K562 (cell line): Measurements from ENCODE around the gene PPP1R13L. TPM values are rescaled to one million over a fixed set of nuclear protein-coding genes. Genes with fewer than 3 reads are reported as not detected.

ENCODE experiments used
- ATAC-seq: fragments of 200-7000 bp; cut with Tn5 transposase; 3 replicates; pipeline ENCODE4 v1.9.1; 2020; ENCODE audit warnings: moderate library complexity
- BruUV-seq: library from RNA; stranded (reverse); fragments of 400-500 nt; replicated peaks from 2 replicates; lab custom pipeline; 2021; lab: Mats Ljungman, UMichigan
- CTCF ChIA-PET: fragments of 300-600 bp; formaldehyde crosslinking; extraction: SDS; loops from one replicate; lab custom pipeline; 2021; ENCODE audit warnings: low intra/inter-chr PET ratio; lab: Yijun Ruan, JAX
- POLR2A ChIA-PET: fragments of 300-600, 350-650 bp; sonication (Branson Sonifier 250); formaldehyde crosslinking; extraction: SDS; loops from one replicate; lab custom pipeline; 2021; ENCODE audit warnings: antibody characterized with exemption, inconsistent platforms; lab: Yijun Ruan, JAX
- DNase-seq, 4 experiments: peaks; one replicate each; pipeline versions ENCODE4 v3.0.0 to v3.0.0-alpha.2; 2011 to 2018; ENCODE audit warnings: low spot score in 3 of 4, mixed read lengths in 3 of 4; ENCODE audit errors: extremely low read depth in 1 of 4
- FAIRE-seq: peaks from 2 replicates; lab custom pipeline; 2011; peaks lifted over from hg19 to GRCh38; lab: Jason Lieb, UNC
- H2AFZ ChIP-seq: 2 replicates; pipeline ENCODE4 v1.6.0; 2011; ENCODE audit warnings: low read depth, low read length, control low read depth, inconsistent platforms
- H3K27ac ChIP-seq: fragments of 200-600 bp; 3 replicates; pipeline ENCODE4 v1.8.0; 2011; ENCODE audit warnings: low read depth, mild to moderate bottlenecking, control low read depth, inconsistent platforms, low read length, moderate library complexity, mixed read lengths; ENCODE audit errors: extremely low read depth
- H3K27me3 ChIP-seq, 2 experiments: fragments of 300-600 bp in 1 of 2; 2 replicates in 1 of 2; 3 replicates in 1 of 2; pipeline versions ENCODE4 v1.6.0 to v1.8.0; 2011; ENCODE audit warnings: inconsistent platforms in 2 of 2, low read length in 2 of 2, mild to moderate bottlenecking in 1 of 2, mixed read lengths in 1 of 2, moderate library complexity in 1 of 2; ENCODE audit not compliant: control insufficient read depth in 2 of 2, insufficient read depth in 2 of 2
- H3K36me3 ChIP-seq: fragments of 300-600 bp; 3 replicates; pipeline ENCODE4 v1.8.0; 2011; ENCODE audit warnings: mild to moderate bottlenecking, low read length, inconsistent platforms; ENCODE audit not compliant: control insufficient read depth, insufficient read depth
- H3K4me1 ChIP-seq, 2 experiments: fragments of 200-600 bp in 1 of 2; replicated peaks in 1 of 2; 2 replicates in 1 of 2; 3 replicates in 1 of 2; pipeline versions ENCODE4 v1.5.1 to v1.8.0; 2011; ENCODE audit warnings: inconsistent platforms in 2 of 2, low read length in 2 of 2, mild to moderate bottlenecking in 1 of 2, mixed read lengths in 1 of 2, moderate library complexity in 1 of 2; ENCODE audit not compliant: control insufficient read depth in 2 of 2, insufficient read depth in 2 of 2
- H3K4me2 ChIP-seq: 2 replicates; pipeline ENCODE4 v1.6.1; 2011; ENCODE audit warnings: low read length, control low read depth, inconsistent platforms, mixed read lengths; ENCODE audit not compliant: insufficient read depth
- H3K4me3 ChIP-seq: fragments of 200-600 bp; sonication (generic), shearing (Covaris generic); 2 replicates; pipeline ENCODE4 v1.5.1; 2016; ENCODE audit warnings: control low read depth, inconsistent platforms
- H3K79me2 ChIP-seq: fragments of 200-600 bp; 3 replicates; pipeline ENCODE4 v1.8.0; 2011; ENCODE audit warnings: low read length, inconsistent platforms; ENCODE audit not compliant: control insufficient read depth, insufficient read depth
- H3K9ac ChIP-seq, 2 experiments: 2 replicates each; pipeline versions ENCODE4 v1.6.0 to v1.6.1; 2011; ENCODE audit warnings: low read depth in 2 of 2, low read length in 2 of 2, control low read depth in 1 of 2, inconsistent platforms in 1 of 2, mild to moderate bottlenecking in 1 of 2, mixed read lengths in 1 of 2; ENCODE audit not compliant: insufficient read depth in 1 of 2
- H3K9me1 ChIP-seq: one replicate; pipeline ENCODE4 v1.6.0; 2011; ENCODE audit warnings: inconsistent platforms, mild to moderate bottlenecking, low read length, moderate library complexity; ENCODE audit not compliant: control insufficient read depth, insufficient read depth
- H3K9me3 ChIP-seq: replicated peaks from 2 replicates; pipeline ENCODE4 v1.5.1; 2011; ENCODE audit warnings: low read depth, low read length, inconsistent platforms; ENCODE audit not compliant: control insufficient read depth, insufficient read depth
- H4K20me1 ChIP-seq: replicated peaks from 2 replicates; pipeline ENCODE4 v1.6.1; 2011; ENCODE audit warnings: low read length, inconsistent platforms, mixed read lengths; ENCODE audit not compliant: control insufficient read depth, insufficient read depth
- ARNT ChIP-seq, 2 experiments: fragments of 450-650 bp; IDR thresholded peaks; 2 replicates each; pipeline ENCODE4 v1.6.1; 2016; ENCODE audit warnings: mild to moderate bottlenecking in 1 of 2
- CBFA2T3 ChIP-seq: fragments of 450-650 bp; IDR thresholded peaks from 2 replicates; pipeline ENCODE4 v1.6.1; 2017
- CBX2 ChIP-seq: fragments of 200-600 bp; sonication (generic); IDR thresholded peaks from one replicate; pipeline ENCODE4 v1.6.1; 2012; ENCODE audit warnings: mild to moderate bottlenecking, low read length, inconsistent platforms; ENCODE audit not compliant: insufficient read depth, poor library complexity, severe bottlenecking
- E2F5 ChIP-seq: sonication (generic); formaldehyde crosslinking; IDR thresholded peaks from 2 replicates; pipeline ENCODE4 v1.8.0; 2022; ENCODE audit warnings: mild to moderate bottlenecking, missing genetic modification reagents
- FOXP1 ChIP-seq: sonication (generic); formaldehyde crosslinking; IDR thresholded peaks from 2 replicates; pipeline ENCODE4 v1.8.0; 2022; ENCODE audit warnings: mild to moderate bottlenecking, missing genetic modification reagents
- HCFC1 ChIP-seq: IDR thresholded peaks from 2 replicates; pipeline ENCODE4 v1.6.1; 2012; ENCODE audit warnings: low read depth, low read length, improper control_type of control experiment
- HDAC3 ChIP-seq: fragments of 450-650 bp; IDR thresholded peaks from 2 replicates; pipeline ENCODE4 v1.6.1; 2018; ENCODE audit warnings: borderline replicate concordance, mild to moderate bottlenecking, moderate library complexity; ENCODE audit not compliant: partially characterized antibody
- HNRNPK ChIP-seq: fragments of 200-400 bp; formaldehyde crosslinking; IDR thresholded peaks from one replicate; pipeline ENCODE4 v1.6.1; 2018; ENCODE audit warnings: mild to moderate bottlenecking, low read depth, low read length; ENCODE audit not compliant: poor library complexity, severe bottlenecking
- HNRNPL ChIP-seq: fragments of 200-400 bp; formaldehyde crosslinking; IDR thresholded peaks from 2 replicates; pipeline ENCODE4 v1.6.1; 2017; ENCODE audit warnings: low read depth, mild to moderate bottlenecking, low read length
- PHF8 ChIP-seq: fragments of 200-600 bp; sonication (generic); IDR thresholded peaks from 2 replicates; pipeline ENCODE4 v1.6.1; 2012; ENCODE audit warnings: mixed run types, mild to moderate bottlenecking, inconsistent platforms, low read length, moderate library complexity, borderline replicate concordance
- POLR2AphosphoS5 ChIP-seq: IDR thresholded peaks from 2 replicates; pipeline ENCODE4 v1.6.1; 2011; ENCODE audit warnings: mild to moderate bottlenecking, low read depth, low read length, moderate library complexity; ENCODE audit not compliant: control insufficient read depth, insufficient read depth
- POLR3G ChIP-seq: IDR thresholded peaks from 2 replicates; pipeline ENCODE4 v1.6.1; 2011; ENCODE audit not compliant: insufficient read length, insufficient replicate concordance; ENCODE audit errors: extremely low read depth
- RFX7 ChIP-seq: fragments of 250-450 bp; sonication (Bioruptor Pico); IDR thresholded peaks from 2 replicates; pipeline ENCODE4 v1.5.1; 2021; ENCODE audit warnings: mild to moderate bottlenecking
- RUNX1 ChIP-seq: sonication (generic); IDR thresholded peaks from 2 replicates; pipeline ENCODE4 v1.6.1; 2016; ENCODE audit warnings: antibody characterized with exemption, low read depth
- SRF ChIP-seq, 2 experiments: fragments of 250-450, 450-650 bp in 1 of 2; sonication (Bioruptor Pico) in 1 of 2; sonication (generic) in 1 of 2; formaldehyde crosslinking; IDR thresholded peaks; 2 replicates each; pipeline versions ENCODE4 v1.5.0 to v1.5.1; 2020 to 2022; ENCODE audit warnings: mild to moderate bottlenecking in 1 of 2, missing genetic modification reagents in 1 of 2
- TEAD1 ChIP-seq, 2 experiments: fragments of 450-650 bp in 1 of 2; sonication (generic) in 1 of 2; formaldehyde crosslinking; IDR thresholded peaks; 2 replicates each; pipeline versions ENCODE4 v1.4.0 to v1.8.0; 2020 to 2022; ENCODE audit warnings: mild to moderate bottlenecking in 2 of 2, missing genetic modification reagents in 1 of 2
- TSC22D4 ChIP-seq: fragments of 450-650 bp; IDR thresholded peaks from 2 replicates; pipeline ENCODE4 v1.6.1; 2016; ENCODE audit warnings: missing genetic modification characterization, missing biosample characterization, control low read depth
- ZBTB2 ChIP-seq: fragments of 450-650 bp; IDR thresholded peaks from 2 replicates; pipeline ENCODE4 v1.6.1; 2016; ENCODE audit warnings: antibody characterized with exemption
- ZNF23 ChIP-seq: fragments of 250-450 bp; sonication (Bioruptor Pico); IDR thresholded peaks from 2 replicates; pipeline ENCODE4 v1.4.0; 2020; ENCODE audit warnings: mild to moderate bottlenecking
- ZNF668 ChIP-seq: fragments of 250-450 bp; sonication (Bioruptor Pico); IDR thresholded peaks from 2 replicates; pipeline ENCODE4 v1.8.0; 2022; ENCODE audit warnings: mild to moderate bottlenecking, inconsistent platforms
- ZSCAN29 ChIP-seq: fragments of 450-650 bp; IDR thresholded peaks from 2 replicates; pipeline ENCODE4 v1.6.1; 2017
- WGBS: fragments of 100-300 bp; shearing (Covaris generic); methylation state at CpG from one replicate; pipeline ENCODE4 v1.1.6; 2016; ENCODE audit warnings: low coverage, mixed read lengths; ENCODE audit not compliant: insufficient coverage; ENCODE audit errors: missing lambda C conversion rate; 5-methylcytosine and 5-hydroxymethylcytosine counted together
- in situ Hi-C: fragments of 300-500 bp; cut with MboI; formaldehyde crosslinking; loops from 4 replicates; pipeline ENCODE4 v1.15.0; 2018; ENCODE audit warnings: inconsistent platforms, mixed read lengths
- intact Hi-C: fragments of 100-400 bp; cut with micrococcal nuclease; formaldehyde crosslinking; loops from 2 replicates; pipeline ENCODE4 v1.14.2; 2022
- polyA plus RNA-seq, 8 experiments: library from polyadenylated mRNA; depleted of rRNA in 4 of 8; stranded (reverse) in 5 of 8; unstranded in 3 of 8; fragments of >200 nt; fragmentation: Nextera tagmentation in 2 of 8; fragmentation: Illumina TruSeq in 1 of 8; extraction: Ambion mirVana in 2 of 8; extraction: Trizol in 1 of 8; gene quantifications; 2 replicates each; pipeline versions ENCODE4 v1.2.1 to v1.2.3, GENCODE V29; 2011 to 2014; ENCODE audit warnings: inconsistent platforms in 1 of 8, missing spikeins in 1 of 8
- total RNA-seq, 7 experiments: library from RNA; depleted of rRNA in 6 of 7; stranded (reverse); fragments of >200 nt in 6 of 7; fragmentation: Illumina TruSeq in 2 of 7; extraction: Trizol in 2 of 7; gene quantifications; 2 replicates each; pipeline versions ENCODE4 v1.2.1 to v1.2.3, GENCODE V29; 2011 to 2021; ENCODE audit warnings: low replicate concordance in 1 of 7

The PPP1R13L gene
- total and polyA plus RNA-seq, 9 of the 15 experiments (the other 6 are each of a cell fraction or from before 2014, with no cell fraction given) = 0.32 to 6.7 (median 2.0) TPM

- ChIA-PET CTCF (interaction anchor here (0.5 to 4.0 kb wide), 5 partner anchors 23 to 237 kb away, joined by 3 to 16 read pairs (median 3); no protein-coding TSS in a partner anchor), POLR2A (interaction anchor here (0.5 to 1.0 kb wide), 9 partner anchors 10 to 83 kb away, joined by 3 to 8 read pairs (median 4); partner anchors contain the start of gene ERCC1)
- in situ Hi-C loops = no loop called here
- no peak for TF ChIP-seq ZSCAN29
- no peak for TF ChIP-seq HNRNPK
- no peak for TF ChIP-seq CBFA2T3
- TF ChIP-seq POLR2AphosphoS5 = no peak; the same call in 1 of the 2 replicates
- peak; percentile 55; the same call in 1 of the 2 replicates for TF ChIP-seq PHF8
- no peak for TF ChIP-seq CBX2
- TF ChIP-seq ZNF23 (CRISPR knock-in tag) = no peak
- no peak for TF ChIP-seq RFX7
- TF ChIP-seq ZNF668 (CRISPR knock-in tag) = no peak
- peak; percentile 81 for TF ChIP-seq HDAC3
- peak; percentile 93 for TF ChIP-seq HCFC1
- no peak for TF ChIP-seq TSC22D4
- TF ChIP-seq E2F5 = no peak
- no peak for TF ChIP-seq POLR3G
- peak in 1 of 2 experiments; percentile 4; a peak in 1 of 4 replicates for TF ChIP-seq ARNT (IDR thresholded peaks at IDR 0.05)
- TF ChIP-seq ZBTB2 = peak; percentile 96
- TF ChIP-seq HNRNPL = no peak
- TF ChIP-seq TEAD1 (CRISPR knock-in tag; IDR thresholded peaks at IDR 0.05) = peak; percentile 85 to 99
- TF ChIP-seq SRF (CRISPR knock-in tag; IDR thresholded peaks at IDR 0.05) = no peak
- TF ChIP-seq FOXP1 (CRISPR knock-in tag) = no peak
- no peak for TF ChIP-seq RUNX1
Observed at GRCh38 chr19:45405435-45406225, 761 bp upstream of the PPP1R13L start.

More at GRCh38 chr19:45405435-45406225, 761 bp upstream of the PPP1R13L start:
- ATAC-seq = peak; percentile 77
- Histone ChIP-seq H3K4me1 (peaks cover 22 to 60% of the 10 kb centered on the region in 2 experiments; a peak in 4 of 5 replicates), H3K9me1 (no peaks in the 10 kb centered on the region), H3K4me2 (peak overlapping the region; percentile 91), H3K9me3 (no peaks in the 10 kb centered on the region), H3K79me2 (peaks cover 47% of the 10 kb centered on the region), H4K20me1 (no peaks in the 10 kb centered on the region), H3K27me3 (no peaks in the 10 kb centered on the region), H3K4me3 (peak overlapping the region; percentile 78), H3K36me3 (peaks cover 22% of the 10 kb centered on the region; the same call in 2 of the 3 replicates), H2AFZ (peak overlapping the region; percentile 99), H3K9ac (peak overlapping the region; percentile 96 to 97), H3K27ac (peak overlapping the region; percentile 98)
- under 1% methylated on average over 46 of the region's 48 CpGs for WGBS
- intact Hi-C loops = loop anchor here (2.0 kb wide), 2 partner anchors 19 to 35 kb away; partner anchors contain the start of gene ERCC2
- DNase-seq = peak; percentile 90 to 94 (median 91)
- FAIRE-seq = peak; percentile 84
- TSS peak; percentile 57 for BruUV-seq
